ENCODE results near the gene ZNF615.
A peak's percentile ranks its signal among the peaks of the same experiment; 100 is the strongest.
"Not testable (repeated sequence)": the region's sequence is repeated elsewhere in the genome, so short reads cannot be mapped to it uniquely, and the experiment has no call there.

Gene ZNF615

GRCh38 chr19:52007451-52007805, 583 bp downstream of the ZNF615 start:
- no peaks in the 10 kb centered on the region for H3K27me3 Mint-ChIP-seq (ENCODE audit: low read depth)
- H3K4me3 Mint-ChIP-seq: peak overlapping the region; percentile 93
- H3K9me3 Mint-ChIP-seq: peaks cover 64% of the 10 kb centered on the region
- peak overlapping the region; percentile 95 for H3K27ac Mint-ChIP-seq
- H3K36me3 Mint-ChIP-seq (ENCODE audit: low read depth): peaks cover 50% of the 10 kb centered on the region
- H3K4me1 Mint-ChIP-seq (ENCODE audit: low read depth): peaks cover 11% of the 10 kb centered on the region

DNA sequence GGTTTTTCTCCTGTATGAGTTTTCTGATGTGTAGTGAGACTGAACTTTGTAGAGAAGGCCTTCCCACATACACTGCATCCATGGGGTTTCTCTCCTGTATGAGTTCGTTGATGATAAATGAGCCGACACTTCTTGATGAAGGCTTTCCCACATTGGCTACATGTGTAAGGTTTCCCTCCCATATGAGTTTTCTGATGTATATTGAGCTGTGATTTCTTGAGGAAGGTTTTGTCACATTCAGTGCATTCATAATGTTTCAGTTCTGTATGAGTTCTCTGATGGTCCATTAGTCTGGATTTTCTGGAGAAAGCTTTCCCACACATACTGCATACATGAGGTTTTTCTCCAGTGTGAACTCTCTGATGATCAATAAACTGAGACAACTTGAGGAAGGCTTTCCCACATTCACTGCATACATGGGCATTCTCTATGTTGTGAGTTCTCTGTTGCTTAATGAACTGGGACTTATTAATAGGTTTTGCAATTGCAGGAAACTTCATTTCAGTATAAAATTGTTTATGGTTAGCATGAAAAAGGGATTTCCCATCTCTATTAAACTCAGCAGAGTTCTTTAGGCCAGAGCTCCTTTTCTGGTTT, 13.9 kb downstream of the ZNF615 start:
- H3K36me3 Mint-ChIP-seq (ENCODE audit: low read depth): peaks cover 54% of the 10 kb centered on the region

GRCh38 chr19:51993422-51993821, 14.6 kb downstream of the ZNF615 start:
- H3K36me3 Mint-ChIP-seq (ENCODE audit: low read depth): peaks cover 52% of the 10 kb centered on the region
- H3K27me3 Mint-ChIP-seq (ENCODE audit: low read depth): no peaks in the 10 kb centered on the region
- H3K4me1 Mint-ChIP-seq (ENCODE audit: low read depth): no peaks in the 10 kb centered on the region
- no peak overlapping the region for H3K27ac Mint-ChIP-seq
- H3K4me3 Mint-ChIP-seq: no peak overlapping the region
- H3K9me3 Mint-ChIP-seq: peaks cover 86% of the 10 kb centered on the region

More for the DNA sequence above, 13.9 kb downstream of the ZNF615 start:
- Mint-ChIP-seq H3K4me1 (ENCODE audit: low read depth) (no peaks in the 10 kb centered on the region), H3K27me3 (ENCODE audit: low read depth) (no peaks in the 10 kb centered on the region), H3K4me3 (no peak overlapping the region), H3K9me3 (peaks cover 84% of the 10 kb centered on the region), H3K27ac (no peak overlapping the region)

DNA sequence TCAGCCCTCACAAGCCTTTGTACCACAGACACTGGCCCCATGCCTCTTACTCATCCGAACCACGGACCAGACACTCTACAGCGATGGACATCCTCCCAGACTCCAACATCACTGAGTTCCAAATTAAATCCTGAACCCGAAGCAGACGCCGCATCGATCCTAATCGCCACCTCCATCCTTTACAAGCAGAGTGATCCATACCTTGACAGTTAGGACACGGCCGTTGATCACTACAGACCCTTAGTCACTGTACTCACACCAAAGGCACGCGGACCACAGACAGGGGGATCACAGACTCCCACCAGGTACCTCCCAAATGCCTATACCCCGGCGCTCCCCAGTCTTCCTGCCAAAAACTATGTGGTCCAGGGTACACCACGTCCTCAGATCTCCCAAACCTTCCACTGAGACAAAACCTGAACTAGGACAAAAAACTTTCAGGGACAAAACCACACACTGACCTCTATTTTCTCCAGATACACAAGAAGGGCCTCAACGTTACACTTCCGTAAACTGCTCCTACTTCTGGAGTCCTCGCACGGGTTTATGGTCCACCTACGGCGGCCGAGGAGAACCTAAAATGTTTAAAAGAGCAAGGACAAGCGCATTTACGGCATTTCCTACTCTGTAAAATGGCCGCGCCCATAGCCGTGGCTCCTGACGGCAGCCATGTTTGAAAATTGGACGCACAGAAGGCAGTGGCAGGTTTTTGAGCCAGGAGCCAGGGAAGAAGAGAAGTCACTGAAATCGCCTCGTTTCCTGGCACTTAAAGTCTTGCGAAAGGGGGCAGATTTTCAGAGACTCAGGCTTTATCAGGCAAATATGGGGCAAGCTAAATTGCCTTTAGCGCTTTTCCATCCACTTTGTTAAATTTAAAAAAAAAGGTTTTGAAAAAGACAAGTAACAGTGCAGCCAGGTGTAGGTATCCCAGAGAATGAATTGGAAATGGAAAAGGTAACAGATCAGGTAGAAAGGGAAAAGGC, 21.4 kb downstream of the ZNF615 start, which contains the start of gene ZNF350:
Gene ZNF350, minus strand, starts transcription at position 532 of the 983 bp plus-strand sequence. CDS start 12,480 bp downstream, outside the sequence.
- Mint-ChIP-seq H3K27ac (peak within 1 kb of the TSS; percentile 88), H3K9me3 (peaks cover 63% of the 10 kb centered on the region), H3K36me3 (ENCODE audit: low read depth) (peaks cover 43% of the 10 kb centered on the region), H3K4me1 (ENCODE audit: low read depth) (peaks cover 9% of the 10 kb centered on the region), H3K27me3 (ENCODE audit: low read depth) (no peaks in the 10 kb centered on the region), H3K4me3 (peak within 1 kb of the TSS; percentile 95)

GRCh38 chr19:51983361-51983760, 24.6 kb downstream of the ZNF615 start:
- H3K27me3 Mint-ChIP-seq (ENCODE audit: low read depth): no peaks in the 10 kb centered on the region
- no peak overlapping the region for H3K27ac Mint-ChIP-seq
- H3K4me1 Mint-ChIP-seq (ENCODE audit: low read depth): peaks cover 11% of the 10 kb centered on the region
- peaks cover 63% of the 10 kb centered on the region for H3K9me3 Mint-ChIP-seq
- H3K4me3 Mint-ChIP-seq: no peak overlapping the region
- peaks cover 60% of the 10 kb centered on the region for H3K36me3 Mint-ChIP-seq (ENCODE audit: low read depth)

GRCh38 chr19:51980926-51981325, 27.1 kb downstream of the ZNF615 start:
- not testable (repeated sequence) for H3K4me3 Mint-ChIP-seq; H3K27ac Mint-ChIP-seq; H3K27me3 Mint-ChIP-seq (ENCODE audit: low read depth); H3K4me1 Mint-ChIP-seq (ENCODE audit: low read depth)
- peaks cover 66% of the 10 kb centered on the region for H3K9me3 Mint-ChIP-seq
- H3K36me3 Mint-ChIP-seq (ENCODE audit: low read depth): peaks cover 61% of the 10 kb centered on the region

GRCh38 chr19:51980116-51980736, 27.8 kb downstream of the ZNF615 start:
- Mint-ChIP-seq H3K36me3 (ENCODE audit: low read depth) (peaks cover 62% of the 10 kb centered on the region), H3K4me1 (ENCODE audit: low read depth) (peaks cover 3% of the 10 kb centered on the region), H3K27ac (no peak overlapping the region), H3K9me3 (peaks cover 63% of the 10 kb centered on the region), H3K4me3 (no peak overlapping the region), H3K27me3 (ENCODE audit: low read depth) (no peaks in the 10 kb centered on the region)

GRCh38 chr19:51978882-51979281, 29.1 kb downstream of the ZNF615 start:
- peaks cover 3% of the 10 kb centered on the region for H3K4me1 Mint-ChIP-seq (ENCODE audit: low read depth)
- peaks cover 69% of the 10 kb centered on the region for H3K9me3 Mint-ChIP-seq
- peaks cover 68% of the 10 kb centered on the region for H3K36me3 Mint-ChIP-seq (ENCODE audit: low read depth)
- no peaks in the 10 kb centered on the region for H3K27me3 Mint-ChIP-seq (ENCODE audit: low read depth)
- no peak overlapping the region for H3K4me3 Mint-ChIP-seq
- H3K27ac Mint-ChIP-seq: no peak overlapping the region

DNA sequence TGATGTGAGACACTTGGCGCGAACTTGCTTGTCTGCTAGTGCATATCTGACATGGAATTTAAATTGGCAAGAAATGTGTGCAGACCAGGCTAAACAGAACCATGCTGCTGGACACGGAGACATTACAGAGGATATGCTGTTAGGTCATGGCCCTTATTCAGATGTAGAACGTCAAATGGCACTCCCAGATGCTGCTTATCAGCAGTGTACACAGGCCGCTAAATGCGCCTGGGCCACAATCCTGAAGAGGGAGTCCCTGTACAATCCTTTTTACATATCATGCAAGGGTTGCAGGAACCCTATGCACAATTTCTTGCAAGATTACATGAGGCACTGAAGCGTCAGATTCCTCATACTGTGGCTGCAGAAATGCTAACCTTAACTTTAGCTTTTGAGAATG, 30.7 kb downstream of the ZNF615 start:
- Mint-ChIP-seq H3K4me1 (ENCODE audit: low read depth) (peaks cover 3% of the 10 kb centered on the region), H3K4me3 (no peak overlapping the region), H3K27ac (no peak overlapping the region), H3K9me3 (peaks cover 67% of the 10 kb centered on the region), H3K36me3 (ENCODE audit: low read depth) (peaks cover 71% of the 10 kb centered on the region), H3K27me3 (ENCODE audit: low read depth) (no peaks in the 10 kb centered on the region)

GRCh38 chr19:51976852-51977251, 31.2 kb downstream of the ZNF615 start:
- H3K4me1 Mint-ChIP-seq (ENCODE audit: low read depth): peaks cover 3% of the 10 kb centered on the region
- H3K27me3 Mint-ChIP-seq (ENCODE audit: low read depth): no peaks in the 10 kb centered on the region
- peaks cover 73% of the 10 kb centered on the region for H3K36me3 Mint-ChIP-seq (ENCODE audit: low read depth)
- peaks cover 69% of the 10 kb centered on the region for H3K9me3 Mint-ChIP-seq
- H3K4me3 Mint-ChIP-seq: no peak overlapping the region
- H3K27ac Mint-ChIP-seq: no peak overlapping the region

- H3K36me3 Mint-ChIP-seq (ENCODE audit: low read depth): peaks cover 76% of the 10 kb centered on the region
Observed at GRCh38 chr19:51975787-51976186, 32.2 kb downstream of the ZNF615 start.

GRCh38 chr19:51971624-51972023, 36.4 kb downstream of the ZNF615 start:
- H3K4me3 Mint-ChIP-seq: no peak overlapping the region
- H3K27me3 Mint-ChIP-seq (ENCODE audit: low read depth): no peaks in the 10 kb centered on the region
- H3K36me3 Mint-ChIP-seq (ENCODE audit: low read depth): peaks cover 75% of the 10 kb centered on the region
- H3K27ac Mint-ChIP-seq: no peak overlapping the region
- H3K4me1 Mint-ChIP-seq (ENCODE audit: low read depth): no peaks in the 10 kb centered on the region
- H3K9me3 Mint-ChIP-seq: peaks cover 67% of the 10 kb centered on the region

More at GRCh38 chr19:51975787-51976186, 32.2 kb downstream of the ZNF615 start:
- not testable (repeated sequence) for H3K27me3 Mint-ChIP-seq (ENCODE audit: low read depth); H3K4me3 Mint-ChIP-seq; H3K4me1 Mint-ChIP-seq (ENCODE audit: low read depth); H3K27ac Mint-ChIP-seq
- peaks cover 69% of the 10 kb centered on the region for H3K9me3 Mint-ChIP-seq

DNA sequence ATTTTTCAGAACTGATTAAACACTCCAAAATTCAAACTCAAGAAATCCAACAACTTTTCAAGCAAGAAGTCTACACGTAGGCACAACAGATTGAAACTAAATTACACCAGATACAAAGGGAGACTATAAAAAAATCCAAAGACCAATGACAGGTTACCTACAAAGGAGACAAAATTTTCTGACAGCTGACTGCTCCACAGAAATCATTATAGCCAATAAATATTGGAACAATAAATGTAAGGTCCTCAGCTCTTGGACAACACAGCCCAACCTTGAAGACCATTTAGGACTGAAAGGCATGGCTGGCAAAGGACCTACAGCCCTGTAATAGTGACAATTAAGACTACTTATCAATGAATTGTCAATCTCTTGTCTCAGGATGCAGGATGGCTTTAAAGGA, 37.3 kb downstream of the ZNF615 start:
- no peaks in the 10 kb centered on the region for H3K4me1 Mint-ChIP-seq (ENCODE audit: low read depth)
- H3K27ac Mint-ChIP-seq: no peak overlapping the region
- peaks cover 79% of the 10 kb centered on the region for H3K36me3 Mint-ChIP-seq (ENCODE audit: low read depth)
- no peak overlapping the region for H3K4me3 Mint-ChIP-seq
- no peaks in the 10 kb centered on the region for H3K27me3 Mint-ChIP-seq (ENCODE audit: low read depth)
- peaks cover 66% of the 10 kb centered on the region for H3K9me3 Mint-ChIP-seq

- Mint-ChIP-seq H3K9me3 (peaks cover 79% of the 10 kb centered on the region), H3K27ac (no peak overlapping the region), H3K27me3 (ENCODE audit: low read depth) (no peaks in the 10 kb centered on the region), H3K4me1 (ENCODE audit: low read depth) (no peaks in the 10 kb centered on the region), H3K36me3 (ENCODE audit: low read depth) (peaks cover 64% of the 10 kb centered on the region), H3K4me3 (no peak overlapping the region)
Observed at GRCh38 chr19:51965583-51965982, 42.4 kb downstream of the ZNF615 start.
